Measurements from ENCODE around the gene SMCO1.
"Not testable (repeated sequence)": the region's sequence is repeated elsewhere in the genome, so short reads cannot be mapped to it uniquely, and the experiment has no call there.

Gene SMCO1

DNA sequence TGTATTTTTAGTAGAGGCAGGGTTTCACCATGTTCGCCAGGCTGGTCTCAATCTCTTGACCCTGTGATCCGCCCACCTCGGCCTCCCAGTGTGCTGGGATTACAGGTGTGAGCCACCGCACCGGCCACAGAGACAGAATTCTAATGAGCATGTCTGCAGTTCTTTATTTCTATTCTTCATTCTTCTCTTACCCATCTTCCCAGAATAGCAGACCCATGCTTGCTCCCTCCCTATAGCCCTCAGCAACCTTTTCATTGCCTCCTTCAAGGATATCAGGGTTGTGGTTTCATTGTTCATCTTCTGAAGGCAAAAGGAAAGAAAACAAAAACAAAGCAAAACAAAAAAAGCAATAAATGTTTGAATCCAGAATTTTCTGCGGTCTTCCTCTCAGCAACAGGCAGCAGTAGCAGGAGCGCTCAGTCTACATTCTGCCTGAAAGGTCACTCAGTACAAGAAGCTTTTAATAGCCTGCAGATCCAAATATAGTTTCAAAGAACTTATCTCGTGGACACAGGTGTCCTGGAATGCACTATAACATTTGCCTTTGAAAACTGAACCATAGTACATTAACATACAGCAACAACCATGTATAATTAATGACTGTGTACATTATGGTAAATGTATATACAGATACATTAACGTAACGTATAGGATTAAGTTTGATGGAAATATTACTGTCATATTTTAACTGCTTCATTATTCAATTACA lies at the start of gene SMCO1:
Gene SMCO1 (minus strand): TSS at position 434 of the 709 bp plus-strand sequence. CDS start 137 bp downstream, at position 297.
- no peak for TF ChIP-seq JUND (IDR thresholded peaks at IDR 0.05; ENCODE audit: low read depth)
- DNase-seq (ENCODE audit: low read depth in 1 of 2, low spot score in 1 of 2) = no peak
- in situ Hi-C loops (cut with HindIII; ENCODE audit: low pct_unique_long_range_greater_than_20kb, low sequenced_read_pairs) = no loop called here

DNA sequence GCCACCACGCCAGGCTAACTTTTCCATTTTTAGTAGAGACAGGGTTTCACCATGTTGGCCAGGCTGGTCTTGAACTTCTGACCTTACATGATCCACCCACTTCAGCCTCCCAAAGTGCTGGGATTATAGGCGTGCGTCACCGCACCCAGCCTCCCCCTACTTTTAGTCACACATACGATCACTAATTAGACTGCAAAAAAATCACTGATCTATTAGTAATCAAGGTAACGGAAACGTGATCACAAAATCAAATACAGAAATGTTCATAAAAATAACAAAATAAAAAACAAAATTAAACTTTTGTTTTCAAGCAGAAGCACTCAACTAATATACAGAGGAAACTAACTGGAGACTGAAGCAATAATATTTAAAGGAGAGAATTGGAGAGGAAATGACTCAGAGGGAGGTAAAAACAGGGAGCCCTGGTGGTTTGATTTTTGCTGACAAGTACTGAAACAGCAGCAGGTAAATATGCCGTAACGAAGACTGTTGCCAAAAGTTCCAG lies 48.6 kb upstream of the SMCO1 start:
- in situ Hi-C loops (cut with HindIII; ENCODE audit: low pct_unique_long_range_greater_than_20kb, low sequenced_read_pairs) = no loop called here
- no peak for DNase-seq (ENCODE audit: low read depth in 1 of 2, low spot score in 1 of 2)
- TF ChIP-seq JUND (IDR thresholded peaks at IDR 0.05; ENCODE audit: low read depth) = no peak

DNA sequence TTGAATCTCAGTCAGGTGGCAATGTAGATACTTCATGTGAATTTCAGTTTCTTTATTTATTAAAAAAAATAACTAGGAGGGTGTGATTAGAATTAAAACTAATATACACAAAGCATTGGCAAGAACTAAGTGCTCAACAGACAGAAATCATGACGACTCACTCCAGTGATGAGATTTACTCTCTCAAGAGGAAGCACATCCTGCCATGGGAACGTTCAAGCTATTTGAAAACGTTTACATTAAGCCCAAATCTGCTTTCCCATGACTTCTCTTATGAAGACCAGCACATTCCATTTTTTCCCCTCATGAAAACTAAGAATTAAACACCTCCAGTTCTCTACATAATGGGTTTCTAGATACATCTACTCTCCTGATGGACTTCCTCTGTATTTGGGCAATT lies 44.7 kb upstream of the SMCO1 start:
- in situ Hi-C loops (cut with HindIII; ENCODE audit: low pct_unique_long_range_greater_than_20kb, low sequenced_read_pairs) = no loop called here
- TF ChIP-seq JUND (IDR thresholded peaks at IDR 0.05; ENCODE audit: low read depth) = no peak
- no peak for DNase-seq (ENCODE audit: low read depth in 1 of 2, low spot score in 1 of 2)

DNA sequence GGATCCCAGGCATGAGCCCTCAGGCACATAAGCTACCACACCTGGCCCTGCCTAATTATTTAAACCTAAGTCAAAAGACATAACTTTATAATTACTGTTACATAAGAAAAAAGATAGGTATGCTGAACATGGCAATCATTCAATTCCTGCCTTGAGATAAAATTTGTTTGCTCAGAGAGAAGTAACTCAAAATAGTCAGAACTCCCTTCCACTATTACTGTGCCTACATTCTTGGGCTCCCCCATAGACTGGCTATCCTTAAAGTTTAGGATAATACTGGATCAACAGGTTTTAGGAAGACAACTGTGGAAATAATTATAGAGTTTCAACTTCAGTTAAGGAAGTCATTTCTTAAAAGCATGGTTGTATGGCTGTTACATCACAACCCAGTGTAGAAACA lies 43.3 kb upstream of the SMCO1 start:
- in situ Hi-C loops (cut with HindIII; ENCODE audit: low pct_unique_long_range_greater_than_20kb, low sequenced_read_pairs) = no loop called here
- no peak for DNase-seq (ENCODE audit: low read depth in 1 of 2, low spot score in 1 of 2)
- TF ChIP-seq JUND (IDR thresholded peaks at IDR 0.05; ENCODE audit: low read depth) = no peak

GRCh38 chr3:196557236-196557635 lies 42.1 kb upstream of the SMCO1 start:
- in situ Hi-C loops (cut with HindIII; ENCODE audit: low pct_unique_long_range_greater_than_20kb, low sequenced_read_pairs) = no loop called here
- DNase-seq (ENCODE audit: low read depth in 1 of 2, low spot score in 1 of 2) = no peak
- no peak for TF ChIP-seq JUND (IDR thresholded peaks at IDR 0.05; ENCODE audit: low read depth)

GRCh38 chr3:196555295-196555694 lies 40.1 kb upstream of the SMCO1 start:
- no peak for TF ChIP-seq JUND (IDR thresholded peaks at IDR 0.05; ENCODE audit: low read depth)
- in situ Hi-C loops (cut with HindIII; ENCODE audit: low pct_unique_long_range_greater_than_20kb, low sequenced_read_pairs) = no loop called here

DNA sequence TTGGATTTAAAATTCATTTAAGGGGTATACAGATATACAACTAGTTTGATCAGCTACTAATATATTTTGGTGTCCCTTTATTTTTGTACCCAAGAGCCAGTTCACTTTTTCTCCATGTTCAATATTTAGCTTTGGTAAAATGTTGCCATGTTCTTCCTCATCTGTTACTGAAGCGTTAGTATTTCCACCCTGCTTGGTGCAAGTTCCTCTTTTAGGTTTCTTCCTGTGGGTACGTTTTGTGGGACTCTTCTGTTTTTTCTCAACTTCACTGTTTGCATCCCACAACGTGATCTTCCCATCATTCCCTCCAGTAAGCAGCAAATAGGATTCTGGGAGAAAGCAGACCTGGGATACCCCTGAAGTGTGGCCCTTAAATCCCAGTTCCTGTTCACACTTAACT lies 39.1 kb upstream of the SMCO1 start:
- in situ Hi-C loops (cut with HindIII; ENCODE audit: low pct_unique_long_range_greater_than_20kb, low sequenced_read_pairs) = no loop called here
- DNase-seq (ENCODE audit: low read depth in 1 of 2, low spot score in 1 of 2) = no peak
- TF ChIP-seq JUND (IDR thresholded peaks at IDR 0.05; ENCODE audit: low read depth) = no peak

More at GRCh38 chr3:196555295-196555694, 40.1 kb upstream of the SMCO1 start:
- no peak for DNase-seq (ENCODE audit: low read depth in 1 of 2, low spot score in 1 of 2)

DNA sequence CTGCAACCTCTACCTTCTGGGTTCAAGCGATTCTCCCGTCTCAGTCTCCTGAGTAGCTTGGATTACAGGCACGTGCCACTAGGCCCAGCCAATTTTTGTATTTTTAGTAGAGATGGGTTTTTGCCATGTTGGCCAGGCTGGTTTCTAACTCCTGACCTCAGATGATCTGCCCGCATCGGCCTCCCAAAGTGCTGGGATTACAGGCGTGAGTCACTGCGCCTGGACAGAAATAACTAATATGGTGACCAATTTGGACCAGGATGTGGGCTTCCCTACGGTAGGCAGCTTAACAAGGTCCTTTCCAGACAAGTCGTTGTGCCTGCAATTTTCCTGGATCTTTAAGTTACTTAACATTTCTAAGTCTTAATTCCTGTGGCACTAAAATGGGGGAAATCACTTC lies 38.4 kb upstream of the SMCO1 start:
- in situ Hi-C loops (cut with HindIII; ENCODE audit: low pct_unique_long_range_greater_than_20kb, low sequenced_read_pairs) = no loop called here
- DNase-seq (ENCODE audit: low read depth in 1 of 2, low spot score in 1 of 2) = no peak
- no peak for TF ChIP-seq JUND (IDR thresholded peaks at IDR 0.05; ENCODE audit: low read depth)

DNA sequence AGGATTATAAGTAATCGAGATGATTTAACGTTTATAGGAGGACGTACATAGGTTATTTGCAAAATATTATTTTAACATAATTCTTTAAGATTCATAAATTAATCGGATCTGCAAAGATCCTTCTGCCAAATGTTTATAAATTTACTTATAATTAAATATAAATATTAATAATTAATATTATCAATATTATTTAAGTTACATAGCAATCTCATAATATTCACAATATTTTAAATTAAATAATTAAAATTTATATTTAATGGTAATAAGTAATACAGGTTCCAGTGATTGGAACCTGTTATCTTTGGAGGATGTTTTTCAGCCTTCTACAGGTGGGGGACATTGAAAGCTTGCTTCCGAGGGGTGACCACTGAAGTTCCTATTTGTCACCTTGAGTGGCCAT lies 37.1 kb upstream of the SMCO1 start:
- no peak for TF ChIP-seq JUND (IDR thresholded peaks at IDR 0.05; ENCODE audit: low read depth)
- in situ Hi-C loops (cut with HindIII; ENCODE audit: low pct_unique_long_range_greater_than_20kb, low sequenced_read_pairs) = no loop called here
- no peak for DNase-seq (ENCODE audit: low read depth in 1 of 2, low spot score in 1 of 2)

- in situ Hi-C loops (cut with HindIII; ENCODE audit: low pct_unique_long_range_greater_than_20kb, low sequenced_read_pairs); DNase-seq (ENCODE audit: low read depth in 1 of 2, low spot score in 1 of 2): not testable (repeated sequence)
These were observed 35.0 kb upstream of the SMCO1 start for GRCh38 chr3:196550172-196550571.

GRCh38 chr3:196549312-196549711 lies 34.2 kb upstream of the SMCO1 start:
- DNase-seq (ENCODE audit: low read depth in 1 of 2, low spot score in 1 of 2); in situ Hi-C loops (cut with HindIII; ENCODE audit: low pct_unique_long_range_greater_than_20kb, low sequenced_read_pairs): not testable (repeated sequence)

GRCh38 chr3:196547067-196547466 lies 31.9 kb upstream of the SMCO1 start:
- no peak for TF ChIP-seq JUND (IDR thresholded peaks at IDR 0.05; ENCODE audit: low read depth)
- DNase-seq (ENCODE audit: low read depth in 1 of 2, low spot score in 1 of 2) = peak in 1 of 2 experiments; percentile 47
- in situ Hi-C loops (cut with HindIII; ENCODE audit: low pct_unique_long_range_greater_than_20kb, low sequenced_read_pairs) = no loop called here

DNA sequence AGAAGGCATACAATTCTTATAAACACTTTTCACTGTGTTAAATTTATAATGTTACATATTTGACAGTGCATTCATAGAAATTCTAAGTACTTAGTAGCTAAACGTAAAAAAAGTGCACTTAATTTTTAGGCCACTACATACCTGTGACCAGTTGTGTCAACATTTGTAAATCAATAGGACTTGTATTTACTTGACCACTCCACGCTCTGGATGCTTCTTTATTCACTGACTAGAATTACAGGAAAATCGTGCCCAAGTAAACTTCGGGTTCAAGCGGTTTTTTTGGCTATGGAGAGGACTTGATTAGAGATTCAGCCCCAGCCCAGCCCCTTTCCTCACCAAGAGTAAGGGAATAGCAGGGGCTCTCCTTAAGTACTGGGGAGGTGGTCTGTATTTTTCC lies 31.4 kb upstream of the SMCO1 start:
- peak in 1 of 2 experiments; percentile 94 for DNase-seq (ENCODE audit: low read depth in 1 of 2, low spot score in 1 of 2)
- in situ Hi-C loops (cut with HindIII; ENCODE audit: low pct_unique_long_range_greater_than_20kb, low sequenced_read_pairs) = no loop called here

DNA sequence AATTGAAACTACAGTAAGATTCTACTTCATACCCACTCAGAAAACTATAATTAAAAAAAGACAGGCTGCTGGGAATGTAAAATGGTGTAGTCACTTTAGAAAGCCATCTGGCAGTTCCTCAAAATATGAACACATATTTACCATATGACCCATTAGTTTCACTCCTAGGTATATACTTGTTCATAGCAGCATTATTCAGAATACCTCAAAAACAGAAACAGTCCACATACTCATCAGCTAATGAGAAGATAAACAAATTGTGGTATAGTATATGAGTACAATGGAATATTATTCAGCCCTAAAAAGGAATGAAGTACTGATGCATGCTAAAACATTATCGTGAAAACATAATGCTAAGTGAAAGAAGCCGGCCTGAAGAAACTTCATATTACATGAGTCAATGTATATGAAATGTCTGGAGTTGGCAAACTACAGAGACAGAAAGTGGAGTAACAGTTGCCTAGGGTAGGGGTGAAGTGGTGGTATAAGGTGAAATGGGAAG lies 29.4 kb upstream of the SMCO1 start:
- in situ Hi-C loops (cut with HindIII; ENCODE audit: low pct_unique_long_range_greater_than_20kb, low sequenced_read_pairs) = no loop called here

More for the DNA sequence above, 31.4 kb upstream of the SMCO1 start:
- no peak for TF ChIP-seq JUND (IDR thresholded peaks at IDR 0.05; ENCODE audit: low read depth)

More for the DNA sequence above, 29.4 kb upstream of the SMCO1 start:
- no peak for DNase-seq (ENCODE audit: low read depth in 1 of 2, low spot score in 1 of 2)
- no peak for TF ChIP-seq JUND (IDR thresholded peaks at IDR 0.05; ENCODE audit: low read depth)
